ENCODE data around the gene TAF12.
"Not testable (repeated sequence)": the region's sequence is repeated elsewhere in the genome, so short reads cannot be mapped to it uniquely, and the experiment has no call there.

DNA sequence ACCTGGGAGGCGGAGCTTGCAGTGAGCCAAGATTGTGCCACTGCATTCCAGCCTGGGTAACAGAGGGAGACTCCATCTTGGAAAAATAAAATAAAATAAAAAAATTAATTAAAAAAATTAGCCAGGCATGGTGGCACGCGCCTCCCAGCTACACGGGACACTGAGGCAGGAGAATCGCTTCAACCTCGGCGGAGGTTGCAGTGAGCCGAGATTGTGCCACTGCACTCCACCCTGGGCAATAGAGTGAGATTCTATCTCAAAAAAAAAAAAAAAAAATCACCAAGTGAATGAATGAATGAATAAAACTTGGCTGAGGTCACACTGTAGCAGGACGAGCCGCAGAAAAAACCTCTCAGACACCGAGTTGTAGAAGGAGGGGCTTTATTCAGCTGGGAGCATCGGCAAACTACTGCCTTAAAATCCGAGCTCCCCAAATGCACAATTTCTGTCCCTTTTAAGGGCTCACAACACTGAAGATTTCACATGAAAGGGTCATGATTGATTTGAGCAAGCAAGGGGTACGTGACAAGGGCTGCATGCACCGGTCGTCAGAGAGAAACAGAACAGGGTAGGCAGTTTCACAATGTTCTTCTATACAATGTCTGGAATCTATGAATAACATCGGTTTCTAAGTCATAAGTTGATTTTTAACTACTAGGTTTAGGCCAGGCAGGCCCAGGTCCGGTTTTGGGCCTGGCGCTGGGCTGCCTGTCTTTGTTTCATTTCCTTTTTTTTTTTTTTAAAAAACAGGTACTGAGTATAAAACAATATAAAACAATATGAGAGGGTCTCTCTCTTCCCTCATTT is 56.1 kb downstream of the TAF12 start:
- TF ChIP-seq, protein P1, sequence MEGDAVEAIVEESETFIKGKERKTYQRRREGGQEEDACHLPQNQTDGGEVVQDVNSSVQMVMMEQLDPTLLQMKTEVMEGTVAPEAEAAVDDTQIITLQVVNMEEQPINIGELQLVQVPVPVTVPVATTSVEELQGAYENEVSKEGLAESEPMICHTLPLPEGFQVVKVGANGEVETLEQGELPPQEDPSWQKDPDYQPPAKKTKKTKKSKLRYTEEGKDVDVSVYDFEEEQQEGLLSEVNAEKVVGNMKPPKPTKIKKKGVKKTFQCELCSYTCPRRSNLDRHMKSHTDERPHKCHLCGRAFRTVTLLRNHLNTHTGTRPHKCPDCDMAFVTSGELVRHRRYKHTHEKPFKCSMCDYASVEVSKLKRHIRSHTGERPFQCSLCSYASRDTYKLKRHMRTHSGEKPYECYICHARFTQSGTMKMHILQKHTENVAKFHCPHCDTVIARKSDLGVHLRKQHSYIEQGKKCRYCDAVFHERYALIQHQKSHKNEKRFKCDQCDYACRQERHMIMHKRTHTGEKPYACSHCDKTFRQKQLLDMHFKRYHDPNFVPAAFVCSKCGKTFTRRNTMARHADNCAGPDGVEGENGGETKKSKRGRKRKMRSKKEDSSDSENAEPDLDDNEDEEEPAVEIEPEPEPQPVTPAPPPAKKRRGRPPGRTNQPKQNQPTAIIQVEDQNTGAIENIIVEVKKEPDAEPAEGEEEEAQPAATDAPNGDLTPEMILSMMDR (IDR thresholded peaks at IDR 0.05; ENCODE audit: low read length) = not testable (repeated sequence)
- not testable (repeated sequence) for TF ChIP-seq EZH2 (IDR thresholded peaks at IDR 0.05; ENCODE audit: borderline replicate concordance, low read length)
